Fibroblast of lung (primary cell): ENCODE data around the gene GTPBP6. TPM values are rescaled to one million over a fixed set of nuclear protein-coding genes. Genes with fewer than 3 reads are reported as not detected.

Experiments used
- DNase-seq, 2 donors: peaks; one replicate each; pipeline versions ENCODE4 v3.0.0 to v3.0.0-alpha.2; 2010; ENCODE audit warnings: low read depth in 2 of 2
- H2AFZ ChIP-seq: 2 replicates; pipeline ENCODE4 v1.5.1; 2012; ENCODE audit warnings: low read length, control low read depth, inconsistent platforms
- H3K27ac ChIP-seq: 2 replicates; pipeline ENCODE4 v1.5.1; 2011; ENCODE audit warnings: low read length, control low read depth; ENCODE audit not compliant: insufficient read depth
- H3K27me3 ChIP-seq: 2 replicates; pipeline ENCODE4 v1.5.1; 2011; ENCODE audit warnings: mild to moderate bottlenecking, low read length; ENCODE audit not compliant: control insufficient read depth, insufficient read depth
- H3K36me3 ChIP-seq: 2 replicates; pipeline ENCODE4 v1.5.1; 2011; ENCODE audit warnings: low read length; ENCODE audit not compliant: control insufficient read depth, insufficient read depth
- H3K4me1 ChIP-seq: 2 replicates; pipeline ENCODE4 v1.5.1; 2011; ENCODE audit warnings: low read length; ENCODE audit not compliant: control insufficient read depth, insufficient read depth; ENCODE audit errors: extremely low read depth
- H3K4me2 ChIP-seq: 2 replicates; pipeline ENCODE4 v1.5.1; 2011; ENCODE audit warnings: low read length, control low read depth; ENCODE audit not compliant: insufficient read depth; ENCODE audit errors: extremely low read depth
- H3K4me3 ChIP-seq, 4 experiments: fragments of 200-600 bp in 1 of 4; sonication (generic) in 1 of 4; replicated peaks in 1 of 4; 2 replicates each; pipeline ENCODE4 v1.5.1; 2011 to 2016; ENCODE audit warnings: low read length in 4 of 4, low read depth in 3 of 4, mild to moderate bottlenecking in 3 of 4, control low read depth in 2 of 4, inconsistent platforms in 1 of 4, mixed read lengths in 1 of 4; ENCODE audit not compliant: insufficient read depth in 1 of 4; ENCODE audit errors: control extremely low read depth in 1 of 4
- H3K79me2 ChIP-seq: 2 replicates; pipeline ENCODE4 v1.5.1; 2012; ENCODE audit warnings: mild to moderate bottlenecking, low read length, inconsistent platforms; ENCODE audit not compliant: control insufficient read depth, insufficient read depth
- H3K9ac ChIP-seq: 2 replicates; pipeline ENCODE4 v1.5.1; 2011; ENCODE audit warnings: mild to moderate bottlenecking, low read length, control low read depth; ENCODE audit not compliant: insufficient read depth
- H3K9me3 ChIP-seq: 2 replicates; pipeline ENCODE4 v1.5.1; 2012; ENCODE audit warnings: low read depth, low read length; ENCODE audit not compliant: control insufficient read depth, insufficient read depth
- H4K20me1 ChIP-seq: 2 replicates; pipeline ENCODE4 v1.5.1; 2011; ENCODE audit warnings: low read length; ENCODE audit not compliant: control insufficient read depth, insufficient read depth; ENCODE audit errors: extremely low read depth
- EZH2 ChIP-seq: IDR thresholded peaks from 2 replicates; pipeline ENCODE4 v1.5.1; 2012; ENCODE audit warnings: low read length, control low read depth, mild to moderate bottlenecking; ENCODE audit errors: missing control alignments
- polyA plus RNA-seq, 2 donors: library from polyadenylated mRNA; depleted of rRNA in 1 of 2; stranded (reverse) in 1 of 2; unstranded in 1 of 2; fragments of >200 nt; gene quantifications; 2 replicates each; pipeline ENCODE4 v1.2.1, GENCODE V29; 2011 to 2012; ENCODE audit warnings: missing spikeins in 1 of 2
- total RNA-seq: library from RNA; depleted of rRNA; stranded (reverse); fragments of >200 nt; gene quantifications from 2 replicates; pipeline ENCODE4 v1.2.1, GENCODE V29; 2014
- TF ChIP-seq, protein P1 (sequence below), 2 donors: IDR thresholded peaks in 1 of 2; conservative IDR thresholded peaks in 1 of 2; 1 replicate in 1 of 2; 2 replicates in 1 of 2; pipeline ENCODE4 v1.5.1; 2011 to 2012; ENCODE audit warnings: low read length in 2 of 2, control low read depth in 1 of 2, inconsistent platforms in 1 of 2, low read depth in 1 of 2, mild to moderate bottlenecking in 1 of 2

The GTPBP6 gene
- total and polyA plus RNA-seq, 2 donors (not counting 1 experiment from before 2014, with no cell fraction given), result 15.4 to 46.1 TPM

GRCh38 chrX:302975-303374 is 15.6 kb downstream of the GTPBP6 start:
- Histone ChIP-seq H3K4me3 (no peak overlapping the region), H4K20me1 (no peaks in the 10 kb centered on the region), H3K4me1 (no peaks in the 10 kb centered on the region), H3K27me3 (no peaks in the 10 kb centered on the region), H2AFZ (no peak overlapping the region), H3K4me2 (no peak overlapping the region), H3K79me2 (no peaks in the 10 kb centered on the region), H3K27ac (no peak overlapping the region), H3K9ac (no peak overlapping the region), H3K9me3 (no peaks in the 10 kb centered on the region), H3K36me3 (peaks cover 14% of the 10 kb centered on the region)
- DNase-seq, result no peak
- TF ChIP-seq, protein P1, sequence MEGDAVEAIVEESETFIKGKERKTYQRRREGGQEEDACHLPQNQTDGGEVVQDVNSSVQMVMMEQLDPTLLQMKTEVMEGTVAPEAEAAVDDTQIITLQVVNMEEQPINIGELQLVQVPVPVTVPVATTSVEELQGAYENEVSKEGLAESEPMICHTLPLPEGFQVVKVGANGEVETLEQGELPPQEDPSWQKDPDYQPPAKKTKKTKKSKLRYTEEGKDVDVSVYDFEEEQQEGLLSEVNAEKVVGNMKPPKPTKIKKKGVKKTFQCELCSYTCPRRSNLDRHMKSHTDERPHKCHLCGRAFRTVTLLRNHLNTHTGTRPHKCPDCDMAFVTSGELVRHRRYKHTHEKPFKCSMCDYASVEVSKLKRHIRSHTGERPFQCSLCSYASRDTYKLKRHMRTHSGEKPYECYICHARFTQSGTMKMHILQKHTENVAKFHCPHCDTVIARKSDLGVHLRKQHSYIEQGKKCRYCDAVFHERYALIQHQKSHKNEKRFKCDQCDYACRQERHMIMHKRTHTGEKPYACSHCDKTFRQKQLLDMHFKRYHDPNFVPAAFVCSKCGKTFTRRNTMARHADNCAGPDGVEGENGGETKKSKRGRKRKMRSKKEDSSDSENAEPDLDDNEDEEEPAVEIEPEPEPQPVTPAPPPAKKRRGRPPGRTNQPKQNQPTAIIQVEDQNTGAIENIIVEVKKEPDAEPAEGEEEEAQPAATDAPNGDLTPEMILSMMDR (conservative IDR thresholded peaks at IDR 0.05 in 1 of 2, IDR thresholded peaks at IDR 0.05 in 1 of 2; ENCODE audit: low read depth in 1 of 2, low read length in 2 of 2), result no peak
- no peak for TF ChIP-seq EZH2

DNA sequence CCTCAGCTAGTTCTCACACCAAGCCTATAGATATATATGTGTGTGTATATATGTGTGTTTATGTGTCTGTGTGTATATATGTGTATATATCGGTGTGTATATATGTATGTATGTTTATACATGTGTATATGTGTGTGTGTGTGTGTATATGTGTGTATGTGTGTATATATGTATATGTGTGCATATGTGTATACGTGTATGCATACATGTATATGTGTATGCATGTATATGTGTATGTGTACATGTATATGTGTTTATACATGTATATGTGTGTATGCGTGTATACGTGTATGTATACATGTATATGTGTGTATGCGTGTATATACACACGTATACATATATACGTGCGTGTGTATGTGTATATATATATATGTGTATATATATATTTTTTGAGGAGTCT is 18.3 kb downstream of the GTPBP6 start:
- Histone ChIP-seq H2AFZ (no peak overlapping the region), H3K27ac (no peak overlapping the region), H3K27me3 (no peaks in the 10 kb centered on the region), H3K9ac (no peak overlapping the region), H3K4me3 (no peak overlapping the region), H3K4me2 (no peak overlapping the region), H3K9me3 (no peaks in the 10 kb centered on the region), H4K20me1 (no peaks in the 10 kb centered on the region), H3K4me1 (no peaks in the 10 kb centered on the region), H3K36me3 (peaks cover 8% of the 10 kb centered on the region), H3K79me2 (no peaks in the 10 kb centered on the region)
- DNase-seq, result no peak
- TF ChIP-seq EZH2, result no peak
- TF ChIP-seq, protein P1 (conservative IDR thresholded peaks at IDR 0.05 in 1 of 2, IDR thresholded peaks at IDR 0.05 in 1 of 2; ENCODE audit: low read depth in 1 of 2, low read length in 2 of 2), result no peak

DNA sequence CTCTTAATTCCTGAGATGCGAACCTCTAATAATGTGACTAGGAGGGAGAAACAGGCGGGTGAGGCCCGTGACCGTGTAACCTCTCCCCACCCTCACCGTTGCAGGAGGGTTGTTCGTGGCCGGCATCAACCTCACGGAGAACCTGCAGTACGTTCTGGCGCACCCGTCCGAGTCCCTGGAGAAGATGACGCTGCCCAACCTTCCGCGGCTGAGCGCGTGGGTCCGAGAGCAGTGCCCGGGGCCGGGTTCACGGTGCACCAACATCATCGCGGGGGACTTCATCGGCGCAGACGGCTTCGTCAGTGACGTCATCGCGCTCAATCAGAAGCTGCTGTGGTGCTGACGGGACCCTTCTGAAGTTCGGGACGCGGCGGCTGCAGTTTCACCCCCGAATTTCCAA is 19.6 kb downstream of the GTPBP6 start:
- Histone ChIP-seq H3K36me3 (peaks cover 7% of the 10 kb centered on the region), H3K4me3 (no peak overlapping the region), H3K9me3 (no peaks in the 10 kb centered on the region), H3K9ac (no peak overlapping the region), H3K27ac (no peak overlapping the region), H2AFZ (no peak overlapping the region), H3K4me1 (no peaks in the 10 kb centered on the region), H3K79me2 (no peaks in the 10 kb centered on the region), H4K20me1 (no peaks in the 10 kb centered on the region), H3K4me2 (no peak overlapping the region), H3K27me3 (no peaks in the 10 kb centered on the region)
- DNase-seq, result no peak
- TF ChIP-seq EZH2, result no peak
- TF ChIP-seq, protein P1 (conservative IDR thresholded peaks at IDR 0.05 in 1 of 2, IDR thresholded peaks at IDR 0.05 in 1 of 2; ENCODE audit: low read depth in 1 of 2, low read length in 2 of 2), result no peak
